Measurements from ENCODE around the gene HSFX3. TPM values are rescaled to one million over a fixed set of nuclear protein-coding genes. Genes with fewer than 3 reads are reported as not detected.
"Not testable (repeated sequence)": the region's sequence is repeated elsewhere in the genome, so short reads cannot be mapped to it uniquely, and the experiment has no call there.

Gene HSFX3
- total RNA-seq, 1 experiment from 2014 or later: not detected

GRCh38 chrX:149525389-149525788, 24.3 kb downstream of the HSFX3 start:
- POLR2A ChIA-PET (ENCODE audit: unreplicated experiment): interaction anchor here (0.7 kb wide), 1 partner anchor 16 kb away, joined by 3 read pairs; the partner anchor contains the start of gene EOLA1
- H3K27me3 ChIP-seq (ENCODE audit: insufficient read depth, low read depth); H3K36me3 ChIP-seq (ENCODE audit: low read depth); H3K4me3 ChIP-seq; H2AFZ ChIP-seq; H3F3A ChIP-seq (ENCODE audit: insufficient read depth, low read depth); CTCF ChIA-PET; H3K9me3 ChIP-seq (ENCODE audit: insufficient read depth, low read depth); BruUV-seq (replicated peaks); H4K20me1 ChIP-seq (ENCODE audit: insufficient read depth); H3K79me2 ChIP-seq (ENCODE audit: low read depth); H3K4me1 ChIP-seq (replicated peaks; ENCODE audit: insufficient read depth); H3K9me2 ChIP-seq (ENCODE audit: insufficient read depth); H3K27ac ChIP-seq: not testable (repeated sequence)
- DNase-seq: peak in 1 of 2 experiments; percentile 51
- intact Hi-C loops (cut with micrococcal nuclease; ENCODE audit: unreplicated experiment): loop anchor here (1.0 kb wide), 1 partner anchor 14 kb away; no protein-coding TSS in a partner anchor
- H3K4me2 ChIP-seq: peak overlapping the region; percentile 56; the same call in 1 of the 2 replicates

- Histone ChIP-seq H3K36me3 (ENCODE audit: low read depth) (no peaks in the 10 kb centered on the region), H3K79me2 (ENCODE audit: low read depth) (no peaks in the 10 kb centered on the region), H3K4me2 (no peak overlapping the region), H3K4me3 (no peak overlapping the region), H3F3A (ENCODE audit: insufficient read depth, low read depth) (peaks cover 9% of the 10 kb centered on the region), H3K9me2 (ENCODE audit: insufficient read depth) (no peaks in the 10 kb centered on the region), H4K20me1 (ENCODE audit: insufficient read depth) (no peaks in the 10 kb centered on the region), H3K9me3 (ENCODE audit: insufficient read depth, low read depth) (no peaks in the 10 kb centered on the region), H3K4me1 (replicated peaks; ENCODE audit: insufficient read depth) (0 out of 2 replicates have a peak, but pooled peaks cover 5% of the 10 kb centered on the region), H3K27me3 (ENCODE audit: insufficient read depth, low read depth) (no peaks in the 10 kb centered on the region), H2AFZ (no peak overlapping the region), H3K27ac (no peak overlapping the region)
- BruUV-seq (replicated peaks): no TSS peak
- no peak for TF ChIP-seq EZH2 (IDR thresholded peaks at IDR 0.05; ENCODE audit: low read depth)
- TF ChIP-seq CTCF (conservative IDR thresholded peaks at IDR 0.05): no peak
- CTCF ChIA-PET: no interaction called here
- intact Hi-C loops (cut with micrococcal nuclease; ENCODE audit: unreplicated experiment): no loop called here
- no peak for DNase-seq
- POLR2A ChIA-PET (ENCODE audit: unreplicated experiment): no interaction called here
Measured at GRCh38 chrX:149522916-149523315, 26.8 kb downstream of the HSFX3 start.

GRCh38 chrX:149521438-149521837, 28.3 kb downstream of the HSFX3 start:
- TF ChIP-seq EZH2 (IDR thresholded peaks at IDR 0.05; ENCODE audit: low read depth): no peak
- TF ChIP-seq CTCF (conservative IDR thresholded peaks at IDR 0.05): no peak
- Histone ChIP-seq H4K20me1 (ENCODE audit: insufficient read depth) (no peaks in the 10 kb centered on the region), H3K9me2 (ENCODE audit: insufficient read depth) (no peaks in the 10 kb centered on the region), H3K4me2 (no peak overlapping the region), H3K9me3 (ENCODE audit: insufficient read depth, low read depth) (no peaks in the 10 kb centered on the region), H3K4me1 (replicated peaks; ENCODE audit: insufficient read depth) (0 out of 2 replicates have a peak, but pooled peaks cover 5% of the 10 kb centered on the region), H2AFZ (no peak overlapping the region), H3K79me2 (ENCODE audit: low read depth) (no peaks in the 10 kb centered on the region), H3K27ac (no peak overlapping the region), H3K36me3 (ENCODE audit: low read depth) (no peaks in the 10 kb centered on the region), H3K4me3 (no peak overlapping the region), H3F3A (ENCODE audit: insufficient read depth, low read depth) (peaks cover 5% of the 10 kb centered on the region), H3K27me3 (ENCODE audit: insufficient read depth, low read depth) (no peaks in the 10 kb centered on the region)
- ChIA-PET POLR2A (ENCODE audit: unreplicated experiment) (no interaction called here), CTCF (no interaction called here)
- no TSS peak for BruUV-seq (replicated peaks)
- no peak for DNase-seq
- intact Hi-C loops (cut with micrococcal nuclease; ENCODE audit: unreplicated experiment): no loop called here

- H3K27me3 ChIP-seq (ENCODE audit: insufficient read depth, low read depth); H3F3A ChIP-seq (ENCODE audit: insufficient read depth, low read depth); H3K79me2 ChIP-seq (ENCODE audit: low read depth); H2AFZ ChIP-seq; BruUV-seq (replicated peaks); H3K4me2 ChIP-seq; H3K4me3 ChIP-seq; DNase-seq; H3K9me2 ChIP-seq (ENCODE audit: insufficient read depth); POLR2A ChIA-PET (ENCODE audit: unreplicated experiment); H3K27ac ChIP-seq; H4K20me1 ChIP-seq (ENCODE audit: insufficient read depth); intact Hi-C loops (cut with micrococcal nuclease; ENCODE audit: unreplicated experiment); H3K4me1 ChIP-seq (replicated peaks; ENCODE audit: insufficient read depth); H3K36me3 ChIP-seq (ENCODE audit: low read depth); CTCF ChIA-PET; H3K9me3 ChIP-seq (ENCODE audit: insufficient read depth, low read depth): not testable (repeated sequence)
Measured at GRCh38 chrX:149520636-149521277, 29.0 kb downstream of the HSFX3 start.

Data from PC-9 (cell line).